GM21423 (cell line): ENCODE data around the gene ZDHHC22.
"Not testable (repeated sequence)": the region's sequence is repeated elsewhere in the genome, so short reads cannot be mapped to it uniquely, and the experiment has no call there.

Experiments used
- ATAC-seq: cut with Tn5 transposase; IDR thresholded peaks from one replicate; pipeline ENCODE4 v1.9.1; 2021; ENCODE audit warnings: mild to moderate bottlenecking, moderate library complexity; ENCODE audit not compliant: unreplicated experiment

Gene ZDHHC22

GRCh38 chr14:77141214-77142004, at the start of gene ZDHHC22:
TSS of gene ZDHHC22 (minus strand) at chr14:77141791. CDS start at chr14:77139738, 2,053 bp downstream.
- ATAC-seq, result no peak

- no peak for ATAC-seq
These were observed 49.4 kb upstream of the ZDHHC22 start for GRCh38 chr14:77190977-77191376.

GRCh38 chr14:77189479-77189878, 47.9 kb upstream of the ZDHHC22 start:
- ATAC-seq, result no peak

GRCh38 chr14:77187649-77188012, 46.0 kb upstream of the ZDHHC22 start:
- no peak for ATAC-seq

GRCh38 chr14:77186911-77187648, 45.5 kb upstream of the ZDHHC22 start:
- ATAC-seq, result no peak

GRCh38 chr14:77185093-77185465, 43.5 kb upstream of the ZDHHC22 start:
- ATAC-seq, result no peak

GRCh38 chr14:77184396-77185092, 43.0 kb upstream of the ZDHHC22 start:
- ATAC-seq, result no peak

- no peak for ATAC-seq
These were observed 42.3 kb upstream of the ZDHHC22 start for GRCh38 chr14:77183896-77184295.

GRCh38 chr14:77181603-77182437, 40.2 kb upstream of the ZDHHC22 start, which contains the start of gene TMEM63C:
TSS of gene TMEM63C (plus strand) at chr14:77181798. CDS start at chr14:77218814, 37,016 bp downstream.
- peak; percentile 54 for ATAC-seq

- peak; percentile 22 for ATAC-seq
These were observed 39.4 kb upstream of the ZDHHC22 start for GRCh38 chr14:77180726-77181602.

GRCh38 chr14:77178656-77179055, 37.1 kb upstream of the ZDHHC22 start:
- no peak for ATAC-seq

- no peak for ATAC-seq
These were observed 36.1 kb upstream of the ZDHHC22 start for GRCh38 chr14:77177702-77178101.

GRCh38 chr14:77175843-77176242, 34.3 kb upstream of the ZDHHC22 start:
- ATAC-seq, result no peak

GRCh38 chr14:77173911-77174617, 32.5 kb upstream of the ZDHHC22 start:
- ATAC-seq, result not testable (repeated sequence)

GRCh38 chr14:77172916-77173315, 31.3 kb upstream of the ZDHHC22 start:
- no peak for ATAC-seq

- no peak for ATAC-seq
These were observed 28.5 kb upstream of the ZDHHC22 start for GRCh38 chr14:77170045-77170444.

- ATAC-seq, result no peak
These were observed 19.4 kb upstream of the ZDHHC22 start for GRCh38 chr14:77161011-77161410.

- no peak for ATAC-seq
These were observed 17.3 kb upstream of the ZDHHC22 start for GRCh38 chr14:77158882-77159255.
